Anterior cingulate cortex (tissue), 58 donors: ENCODE data around the gene CAMK1G.

ENCODE experiments used
- DNase-seq, 58 donors: peaks; one replicate each; lab custom pipeline; 2025; lab: John Stamatoyannopoulos, UW

CAMK1G gene

DNA sequence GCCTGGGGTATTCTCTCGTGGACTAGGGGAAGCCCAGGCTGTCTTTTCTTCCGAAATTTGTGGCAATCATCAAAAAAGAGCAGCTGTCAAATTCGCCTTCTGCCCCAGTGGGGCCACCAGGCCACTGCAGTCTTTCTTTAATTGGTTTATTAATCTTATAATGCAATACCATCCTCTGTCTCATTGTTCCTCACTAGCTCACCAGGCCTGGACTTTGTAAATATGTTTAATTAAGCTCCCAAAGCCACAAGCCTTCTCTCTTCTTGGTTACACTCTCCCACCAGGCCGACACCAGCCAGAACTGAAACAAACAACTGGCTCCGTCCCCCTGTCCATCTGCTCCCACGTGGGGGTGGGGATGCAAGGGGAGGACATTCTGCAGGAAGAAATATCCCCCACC lies 22.0 kb upstream of the CAMK1G start:
- no peak for DNase-seq

- no peak for DNase-seq
Observed at GRCh38 chr1:209564849-209565248, 18.7 kb upstream of the CAMK1G start.

DNA sequence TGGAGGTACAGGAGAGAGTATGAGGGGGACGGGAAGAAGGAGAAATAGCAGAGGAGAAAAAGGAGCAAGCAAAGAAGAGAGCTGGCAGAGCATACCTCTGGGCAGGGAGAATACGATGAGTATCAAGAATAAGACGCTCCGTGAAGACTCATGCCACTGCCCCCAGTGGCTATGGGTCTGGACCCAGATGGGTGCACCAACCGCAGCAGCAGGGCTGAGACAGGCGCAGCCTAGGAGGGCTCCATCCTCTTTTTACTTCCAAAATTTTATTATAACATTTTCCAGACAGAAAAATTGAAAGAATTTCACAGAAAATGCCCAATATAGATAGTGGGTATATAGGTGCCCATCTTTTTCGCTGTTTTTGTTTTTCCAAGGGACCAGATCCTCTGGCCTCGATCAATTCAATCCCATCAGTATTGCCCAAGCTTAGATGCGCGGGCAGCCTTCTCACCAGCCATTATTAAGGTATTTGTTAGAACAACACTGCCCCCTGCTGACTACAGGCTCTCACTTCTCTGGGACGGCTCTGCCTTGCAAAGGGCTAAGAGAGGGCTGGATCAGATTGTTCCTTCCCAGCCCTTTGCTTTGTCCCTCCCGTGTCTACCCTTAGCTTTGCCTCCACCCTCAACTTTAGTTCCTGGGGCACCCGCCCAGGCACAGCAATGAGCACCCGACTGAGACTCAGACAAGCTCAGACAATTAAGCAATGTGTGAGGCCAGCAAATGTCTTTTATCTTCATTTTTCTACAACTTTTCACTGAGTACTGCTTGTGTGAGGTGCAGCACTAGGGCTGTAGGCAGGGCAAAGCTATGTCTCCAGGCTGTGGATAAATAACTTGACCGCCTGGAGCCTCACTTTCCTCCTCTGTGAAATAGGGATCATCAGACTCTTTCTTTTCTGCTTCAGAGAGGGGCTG lies 17.5 kb upstream of the CAMK1G start:
- peak in 55 of 58 donors; percentile 6 to 86 (median 61) for DNase-seq

DNA sequence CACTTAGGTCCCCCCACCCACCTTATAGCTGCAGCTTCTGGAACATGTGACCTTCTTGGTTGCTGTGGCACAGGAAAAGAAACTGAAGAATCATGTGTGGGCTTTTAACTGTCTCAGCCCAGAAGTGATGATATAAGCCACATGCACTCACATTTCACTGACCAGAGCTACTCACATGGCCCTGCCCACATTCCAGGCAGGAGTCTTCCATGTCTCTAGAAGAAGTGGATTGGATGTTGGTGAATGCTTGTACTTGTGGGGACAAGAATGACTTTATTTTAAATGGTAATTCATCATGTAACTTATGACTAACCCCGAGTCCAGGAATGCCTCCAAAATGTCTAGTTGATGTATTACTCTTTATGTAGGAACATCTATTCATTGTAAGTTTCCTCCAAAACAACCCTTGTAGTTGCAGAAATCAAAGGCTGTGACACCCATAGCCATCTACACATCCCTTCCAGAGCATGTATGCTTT lies 15.8 kb upstream of the CAMK1G start:
- no peak for DNase-seq

GRCh38 chr1:209569455-209570207 lies 13.9 kb upstream of the CAMK1G start:
- peak in 51 of 58 donors; percentile 5 to 86 (median 41) for DNase-seq

- DNase-seq, result no peak
Observed at GRCh38 chr1:209570743-209571142, 12.8 kb upstream of the CAMK1G start.

DNA sequence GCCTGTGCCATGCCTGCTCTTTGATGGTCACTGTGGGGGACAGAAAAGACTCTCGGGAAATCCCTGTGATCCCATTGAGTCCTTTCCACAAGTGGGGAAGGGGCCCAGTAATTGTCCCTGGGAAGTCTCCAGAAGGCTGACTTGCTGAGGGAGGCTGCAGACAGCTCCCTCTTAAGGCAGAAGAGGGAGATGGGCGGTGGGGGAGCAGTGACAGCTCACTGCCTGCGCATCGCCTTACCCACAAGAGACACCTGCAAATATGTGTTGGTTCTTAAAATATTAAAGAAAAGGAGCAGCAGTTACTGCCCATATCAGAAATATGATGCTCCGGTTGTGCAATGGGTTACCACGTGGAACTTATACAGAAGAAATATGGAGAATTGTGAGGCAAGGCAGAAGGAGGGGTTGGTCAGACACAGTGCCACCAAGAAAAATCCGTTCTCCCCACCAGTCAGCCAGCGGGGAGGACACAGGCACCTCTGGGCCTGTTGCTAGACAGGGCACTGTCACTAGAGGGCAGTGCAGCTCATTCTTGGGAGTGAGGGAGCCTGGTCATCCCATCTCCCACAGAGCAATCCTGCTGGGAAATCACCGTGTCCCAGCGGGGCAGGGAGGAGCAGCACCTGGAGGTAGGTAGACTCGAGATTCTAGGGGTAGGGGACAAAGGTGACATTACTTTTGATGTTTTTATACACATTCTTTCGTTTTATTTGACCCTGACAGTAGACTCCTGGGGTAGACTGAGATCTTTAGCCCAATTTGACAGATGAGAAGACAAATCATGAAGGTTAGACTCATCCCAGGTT lies 6.9 kb upstream of the CAMK1G start:
- DNase-seq, result peak in 57 of 58 donors; percentile 16 to 88 (median 67)

GRCh38 chr1:209577346-209577745 lies 6.2 kb upstream of the CAMK1G start:
- no peak for DNase-seq

DNA sequence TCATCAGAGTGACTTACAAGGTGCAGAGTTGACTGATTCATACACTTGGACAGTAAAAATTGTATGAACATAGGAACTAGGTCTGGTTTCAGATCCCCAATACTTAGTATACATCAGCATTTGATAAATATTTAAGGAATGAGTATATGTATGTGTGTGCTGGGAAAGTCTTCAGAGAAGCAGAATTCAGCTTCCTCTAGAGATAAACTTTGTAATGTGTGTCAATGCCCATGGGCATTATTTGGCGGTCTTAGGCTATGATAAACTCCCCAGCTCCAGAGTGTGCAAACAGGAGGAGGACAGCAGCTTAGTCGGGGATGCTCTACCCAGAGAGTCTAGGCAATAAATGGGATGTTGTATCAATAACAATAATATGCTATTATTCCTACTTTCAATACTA lies 2.9 kb upstream of the CAMK1G start:
- no peak for DNase-seq

DNA sequence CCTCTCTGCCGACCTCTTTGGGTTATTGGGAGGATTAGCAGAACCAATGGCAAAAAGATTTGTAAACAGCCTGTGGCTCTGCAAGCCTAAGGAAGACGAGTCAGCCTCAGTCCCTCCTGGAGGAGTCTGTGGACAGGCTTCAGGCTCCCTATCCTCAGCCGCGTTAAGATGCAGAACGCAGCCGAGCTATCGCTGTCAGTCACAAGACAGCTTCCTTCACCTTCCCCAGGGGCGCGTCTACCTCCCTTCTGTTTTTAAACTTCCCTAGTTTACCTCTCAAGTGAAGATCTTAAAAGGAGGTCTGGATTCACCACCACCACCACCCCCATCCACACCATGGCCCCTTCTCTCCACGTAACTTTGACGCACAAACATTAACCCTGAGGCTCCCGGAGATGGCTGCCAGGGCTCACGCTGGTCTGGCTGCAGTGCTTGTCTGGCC lies 738 bp downstream of the CAMK1G start:
- peak in 16 of 58 donors; percentile 9 to 39 (median 19) for DNase-seq

DNA sequence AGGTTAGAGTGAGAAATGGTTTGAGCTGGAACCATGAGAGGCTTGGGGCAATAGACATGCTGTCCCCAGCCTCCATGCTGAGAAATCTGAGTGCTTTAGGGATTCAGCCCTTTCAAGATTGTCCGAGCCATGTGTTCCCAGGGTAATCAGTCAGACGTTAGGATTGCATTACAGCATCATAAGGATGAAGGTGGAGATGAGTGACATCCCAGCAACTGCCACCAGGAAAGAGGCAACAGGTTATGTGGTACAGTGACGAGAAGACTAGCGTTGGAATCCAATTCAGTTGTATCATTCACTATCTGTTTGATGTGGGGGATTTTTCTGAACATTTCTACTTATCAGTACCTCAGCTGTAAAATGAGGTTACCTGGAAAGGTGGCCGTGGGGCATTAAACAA lies 1.7 kb downstream of the CAMK1G start:
- no peak for DNase-seq

DNA sequence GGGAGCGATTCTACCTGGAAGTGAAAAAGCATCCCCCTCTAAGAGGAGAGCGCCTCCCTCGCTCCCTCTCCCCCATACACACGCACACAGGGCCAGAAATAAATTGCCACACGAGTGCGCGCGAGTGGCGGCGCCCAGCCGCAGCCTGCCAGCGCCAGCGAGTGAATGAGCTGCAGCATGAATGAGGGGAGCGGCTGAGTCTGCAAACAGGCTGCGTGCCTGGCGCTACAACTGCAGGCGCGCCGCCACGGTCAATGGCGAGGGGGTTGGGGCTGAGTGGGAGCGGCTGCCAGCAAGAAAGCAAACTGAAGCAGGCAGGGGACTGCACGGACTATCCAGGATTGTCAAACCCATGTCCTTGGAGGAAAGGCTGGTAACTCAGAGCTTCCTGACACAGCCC lies 2.2 kb downstream of the CAMK1G start:
- peak in 55 of 58 donors; percentile 32 to 87 (median 69) for DNase-seq

DNA sequence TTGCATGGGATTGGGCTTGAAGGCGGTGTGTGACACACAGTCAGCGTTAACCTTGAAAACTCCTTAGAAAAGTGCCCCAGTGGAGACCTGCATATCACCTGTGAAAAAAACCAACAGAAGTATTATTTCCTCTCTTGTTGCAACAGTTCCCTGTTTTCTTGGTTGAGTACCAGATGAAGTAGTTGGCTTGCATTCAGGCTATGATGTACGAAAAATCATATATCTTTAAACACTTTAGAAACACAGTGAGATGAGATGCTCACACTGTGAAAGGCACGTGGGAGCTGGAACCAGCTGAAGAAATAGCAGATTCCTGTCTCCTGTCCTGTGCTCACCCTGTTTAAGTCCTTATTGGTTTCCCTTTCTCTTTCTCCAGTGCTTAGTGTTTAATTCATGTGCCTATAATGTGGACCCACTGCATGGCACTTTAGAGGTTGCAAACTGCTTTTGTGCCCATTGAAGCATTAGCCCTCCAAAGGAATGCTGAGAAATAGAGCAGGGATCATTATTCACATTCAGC lies 2.8 kb downstream of the CAMK1G start:
- peak in 1 of 58 donors; percentile 1 for DNase-seq

GRCh38 chr1:209587789-209588188 lies 4.3 kb downstream of the CAMK1G start:
- no peak for DNase-seq

DNA sequence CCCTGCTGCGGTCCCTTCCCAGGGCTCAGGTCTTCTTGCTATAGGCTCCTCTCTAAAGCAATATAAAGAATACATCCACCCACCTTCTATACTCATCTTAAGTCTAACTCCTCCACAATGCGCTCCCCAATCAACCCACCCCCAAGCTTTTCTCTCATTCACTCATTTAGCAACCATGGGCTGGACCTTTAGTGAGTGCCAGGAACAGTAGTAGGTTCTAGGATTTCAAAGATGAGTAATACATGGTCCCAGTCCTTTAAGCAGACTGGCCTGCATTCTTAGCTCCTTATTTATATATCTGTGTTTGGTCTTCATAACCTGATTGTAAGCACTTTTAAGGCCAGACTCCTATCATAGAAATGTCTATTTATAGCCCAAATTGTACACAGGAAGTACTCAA lies 5.9 kb downstream of the CAMK1G start:
- DNase-seq, result peak in 1 of 58 donors; percentile 22

DNA sequence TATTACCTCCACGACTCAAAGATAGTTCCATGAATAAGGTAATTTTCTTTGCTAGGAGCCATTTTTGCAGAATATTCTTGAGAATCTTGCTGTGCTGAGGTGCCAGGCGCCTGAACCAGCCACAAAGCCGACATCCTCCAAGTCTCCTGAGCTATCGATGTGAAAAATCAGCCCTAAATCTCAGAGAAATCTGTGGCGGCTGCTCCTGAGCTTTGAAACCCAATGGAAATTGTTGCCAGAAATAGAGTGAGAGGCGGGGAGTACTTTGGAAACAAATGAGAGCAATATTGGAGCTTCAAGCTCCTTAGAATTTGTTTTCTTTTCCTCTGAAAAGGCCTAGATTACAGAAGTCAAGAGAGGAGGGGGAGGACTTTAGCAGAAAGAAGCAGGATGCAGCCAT lies 6.3 kb downstream of the CAMK1G start:
- DNase-seq, result peak in 6 of 58 donors; percentile 4 to 41 (median 17)

DNA sequence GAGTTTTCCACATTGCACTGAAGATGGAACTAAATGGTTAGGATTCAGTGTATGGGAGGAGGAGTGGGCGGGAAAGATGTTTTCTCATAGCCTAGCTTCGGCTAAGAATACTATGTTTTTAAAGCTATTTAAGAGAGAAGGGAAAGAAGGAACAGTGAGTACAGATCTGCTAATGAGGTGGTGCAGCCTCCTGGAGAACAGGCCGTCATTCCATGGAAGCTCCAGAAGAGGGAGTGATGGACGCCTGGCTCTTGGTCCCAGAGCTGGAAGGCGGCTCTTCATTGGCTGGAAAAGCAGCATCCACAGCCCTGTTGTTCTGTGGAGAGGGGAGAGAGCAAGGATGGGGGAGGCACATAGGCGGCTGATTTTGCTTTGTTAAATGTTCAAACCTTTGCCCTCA lies 6.9 kb downstream of the CAMK1G start:
- DNase-seq, result peak in 49 of 58 donors; percentile 6 to 87 (median 47)

DNA sequence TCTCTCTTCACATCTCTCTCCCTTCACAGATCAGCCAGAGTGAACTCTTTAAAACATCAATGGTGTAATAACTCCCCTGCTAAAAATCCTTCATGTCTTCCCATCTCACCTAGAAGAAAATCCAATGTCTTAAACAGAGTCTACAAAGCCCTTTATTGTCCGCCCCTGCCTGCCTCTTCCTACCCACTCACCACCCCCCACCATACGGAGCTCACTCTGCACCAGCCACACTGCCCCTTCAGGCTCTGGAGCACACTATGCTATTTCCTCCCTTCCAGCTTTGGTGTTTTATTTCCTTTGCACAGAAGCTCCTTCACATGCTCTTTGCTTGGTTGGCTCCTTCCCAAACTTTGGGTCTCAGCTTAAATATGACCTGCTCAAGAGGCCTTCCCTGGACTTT lies 10.2 kb downstream of the CAMK1G start:
- DNase-seq, result no peak

GRCh38 chr1:209594440-209594839 lies 10.9 kb downstream of the CAMK1G start:
- no peak for DNase-seq

- no peak for DNase-seq
Observed at GRCh38 chr1:209595028-209595427, 11.5 kb downstream of the CAMK1G start.
